Suppressor macrophage (primary cell): ENCODE results near the gene PSME2.

Experiments used
- DNase-seq, 4 experiments: peaks; one replicate each; pipeline ENCODE4 v3.0.0-alpha.2; 2020 to 2022

PSME2 gene

GRCh38 chr14:24179294-24179960, 33.0 kb upstream of the PSME2 start:
- DNase-seq, result no peak

GRCh38 chr14:24178399-24179178, 32.2 kb upstream of the PSME2 start:
- DNase-seq, result no peak

- DNase-seq, result no peak
Observed at GRCh38 chr14:24177891-24178290, 31.5 kb upstream of the PSME2 start.

GRCh38 chr14:24177041-24177825, 30.8 kb upstream of the PSME2 start:
- no peak for DNase-seq

GRCh38 chr14:24176599-24176998, 30.2 kb upstream of the PSME2 start:
- no peak for DNase-seq

GRCh38 chr14:24172871-24173281, 26.5 kb upstream of the PSME2 start:
- no peak for DNase-seq

GRCh38 chr14:24172261-24172860, 26.0 kb upstream of the PSME2 start:
- DNase-seq, result no peak

GRCh38 chr14:24171422-24172260, 25.2 kb upstream of the PSME2 start, which contains the start of gene REC8:
TSS of gene REC8 (plus strand) at chr14:24172080. CDS start at chr14:24172553, 473 bp downstream.
- DNase-seq, result peak in 2 of 4 experiments; percentile 11 to 25

GRCh38 chr14:24167469-24168114, 21.2 kb upstream of the PSME2 start:
- peak; percentile 45 to 72 (median 58) for DNase-seq

GRCh38 chr14:24165785-24166184, 19.4 kb upstream of the PSME2 start:
- no peak for DNase-seq

- no peak for DNase-seq
Observed at GRCh38 chr14:24164518-24164991, 18.1 kb upstream of the PSME2 start.

- no peak for DNase-seq
Observed at GRCh38 chr14:24162093-24162492, 15.7 kb upstream of the PSME2 start.

- DNase-seq, result peak; percentile 96 to 98 (median 96)
Observed at GRCh38 chr14:24160850-24161804, 14.7 kb upstream of the PSME2 start, which contains the start of gene IRF9. TSS of gene IRF9 (plus strand) at chr14:24161265. CDS start at chr14:24162145, 880 bp downstream.

- DNase-seq, result no peak
Observed at GRCh38 chr14:24160499-24160849, 14.1 kb upstream of the PSME2 start.

- DNase-seq, result no peak
Observed at GRCh38 chr14:24159777-24160498, 13.5 kb upstream of the PSME2 start.

- DNase-seq, result no peak
Observed at GRCh38 chr14:24157331-24157730, 10.9 kb upstream of the PSME2 start.

GRCh38 chr14:24156840-24157239, 10.4 kb upstream of the PSME2 start:
- no peak for DNase-seq

GRCh38 chr14:24155100-24155499, 8.7 kb upstream of the PSME2 start:
- DNase-seq, result no peak

GRCh38 chr14:24151404-24152080, 5.1 kb upstream of the PSME2 start:
- DNase-seq, result no peak
